Muscle of back (tissue), 13 donors: ENCODE data around the gene GTF2F1. TPM values are rescaled to one million over a fixed set of nuclear protein-coding genes. Genes with fewer than 3 reads are reported as not detected.
"Not testable (repeated sequence)": the region's sequence is repeated elsewhere in the genome, so short reads cannot be mapped to it uniquely, and the experiment has no call there.

Experiments used
- DNase-seq, 3 donors: peaks; one replicate each; pipeline versions ENCODE4 v3.0.0 to v3.0.0-alpha.2; 2013
- long read RNA-seq, 9 donors: transcript quantifications; one replicate each; lab custom pipeline, GENCODE V29; 2026
- polyA plus RNA-seq, 10 donors: library from polyadenylated mRNA; unstranded; fragments of 120-200 nt; gene quantifications; one replicate each; pipeline ENCODE4 v1.2.1, GENCODE V29; 2013; ENCODE audit not compliant: insufficient read length in 10 of 10

GTF2F1 gene
- polyA plus RNA-seq, result 10 to 100 TPM; 39.2 to 77.9 (median 54.0) TPM
- long read RNA-seq, donor 1, transcript GTF2F1-201 (13 exons, 2,731 nt), result major isoform, 6 of 16 reads
- long read RNA-seq, donor 1, partial matches to known transcripts, result 10 of 16 reads
- long read RNA-seq, donor 1, other reads (novel, unspliced or antisense), result 0 of 16 reads
- long read RNA-seq, donor 2, partial matches to known transcripts, result 0 of 3 reads
- long read RNA-seq, donor 2, other reads (novel, unspliced or antisense), result 0 of 3 reads
- long read RNA-seq, donor 3, result 0 reads
- long read RNA-seq, donor 4, transcript GTF2F1-201 (13 exons, 2,731 nt), result major isoform, 5 of 5 reads
- long read RNA-seq, donor 4, partial matches to known transcripts, result 0 of 5 reads
- long read RNA-seq, donor 4, other reads (novel, unspliced or antisense), result 0 of 5 reads
- long read RNA-seq, donor 5, partial matches to known transcripts, result 13 of 14 reads
- long read RNA-seq, donor 5, other reads (novel, unspliced or antisense), result 0 of 14 reads
- long read RNA-seq, donor 6, partial matches to known transcripts, result 6 of 8 reads
- long read RNA-seq, donor 6, other reads (novel, unspliced or antisense), result 0 of 8 reads
- long read RNA-seq, donor 7, partial matches to known transcripts, result 0 of 3 reads
- long read RNA-seq, donor 7, other reads (novel, unspliced or antisense), result 0 of 3 reads
- long read RNA-seq, donor 8, partial matches to known transcripts, result 0 of 4 reads
- long read RNA-seq, donor 8, other reads (novel, unspliced or antisense), result 0 of 4 reads
- long read RNA-seq, donor 9, partial matches to known transcripts, result 0 of 1 reads
- long read RNA-seq, donor 9, other reads (novel, unspliced or antisense), result 0 of 1 reads

GRCh38 chr19:6393074-6393982 lies at the start of gene GTF2F1:
Gene GTF2F1, minus strand, starts transcription at chr19:6393164. Its CDS starts 169 bp downstream, at chr19:6392995.
- DNase-seq, result peak; percentile 97 to 99 (median 98)

GRCh38 chr19:6442087-6442688 lies 49.2 kb upstream of the GTF2F1 start:
- no peak for DNase-seq

GRCh38 chr19:6440905-6441304 lies 47.9 kb upstream of the GTF2F1 start:
- DNase-seq, result no peak

- no peak for DNase-seq
These were observed 46.8 kb upstream of the GTF2F1 start for GRCh38 chr19:6439743-6440142.

- no peak for DNase-seq
These were observed 40.7 kb upstream of the GTF2F1 start, which contains the start of gene SLC25A41 for GRCh38 chr19:6433663-6434062. Gene SLC25A41, minus strand, starts transcription at chr19:6433763. Its CDS starts 70 bp downstream, at chr19:6433693.

- DNase-seq, result no peak
These were observed 40.2 kb upstream of the GTF2F1 start for GRCh38 chr19:6433165-6433564.

- no peak for DNase-seq
These were observed 38.9 kb upstream of the GTF2F1 start for GRCh38 chr19:6431891-6432290.

- no peak for DNase-seq
These were observed 36.7 kb upstream of the GTF2F1 start for GRCh38 chr19:6429419-6430221.

- not testable (repeated sequence) for DNase-seq
These were observed 35.9 kb upstream of the GTF2F1 start for GRCh38 chr19:6428692-6429418.

GRCh38 chr19:6427131-6427530 lies 34.2 kb upstream of the GTF2F1 start:
- DNase-seq, result no peak

GRCh38 chr19:6425732-6426620 lies 33.0 kb upstream of the GTF2F1 start:
- DNase-seq, result peak in 1 of 3 donors; percentile 34

- DNase-seq, result peak; percentile 100
These were observed 32.2 kb upstream of the GTF2F1 start for GRCh38 chr19:6424939-6425731.

- peak in 2 of 3 donors; percentile 32 to 38 for DNase-seq
These were observed 31.4 kb upstream of the GTF2F1 start, which contains the start of gene KHSRP for GRCh38 chr19:6424195-6424938. Gene KHSRP, minus strand, starts transcription at chr19:6424811. Its CDS starts 110 bp downstream, at chr19:6424701.

GRCh38 chr19:6423499-6424194 lies 30.7 kb upstream of the GTF2F1 start:
- DNase-seq, result peak in 2 of 3 donors; percentile 22 to 70

GRCh38 chr19:6421075-6422014 lies 28.4 kb upstream of the GTF2F1 start:
- no peak for DNase-seq
